ENCODE results near the gene CPXM2. TPM values are rescaled to one million over a fixed set of nuclear protein-coding genes. Genes with fewer than 3 reads are reported as not detected.

The CPXM2 gene
- total and polyA plus RNA-seq, 9 of the 15 experiments (the other 6 are each of a cell fraction or from before 2014, with no cell fraction given): not detected

DNA sequence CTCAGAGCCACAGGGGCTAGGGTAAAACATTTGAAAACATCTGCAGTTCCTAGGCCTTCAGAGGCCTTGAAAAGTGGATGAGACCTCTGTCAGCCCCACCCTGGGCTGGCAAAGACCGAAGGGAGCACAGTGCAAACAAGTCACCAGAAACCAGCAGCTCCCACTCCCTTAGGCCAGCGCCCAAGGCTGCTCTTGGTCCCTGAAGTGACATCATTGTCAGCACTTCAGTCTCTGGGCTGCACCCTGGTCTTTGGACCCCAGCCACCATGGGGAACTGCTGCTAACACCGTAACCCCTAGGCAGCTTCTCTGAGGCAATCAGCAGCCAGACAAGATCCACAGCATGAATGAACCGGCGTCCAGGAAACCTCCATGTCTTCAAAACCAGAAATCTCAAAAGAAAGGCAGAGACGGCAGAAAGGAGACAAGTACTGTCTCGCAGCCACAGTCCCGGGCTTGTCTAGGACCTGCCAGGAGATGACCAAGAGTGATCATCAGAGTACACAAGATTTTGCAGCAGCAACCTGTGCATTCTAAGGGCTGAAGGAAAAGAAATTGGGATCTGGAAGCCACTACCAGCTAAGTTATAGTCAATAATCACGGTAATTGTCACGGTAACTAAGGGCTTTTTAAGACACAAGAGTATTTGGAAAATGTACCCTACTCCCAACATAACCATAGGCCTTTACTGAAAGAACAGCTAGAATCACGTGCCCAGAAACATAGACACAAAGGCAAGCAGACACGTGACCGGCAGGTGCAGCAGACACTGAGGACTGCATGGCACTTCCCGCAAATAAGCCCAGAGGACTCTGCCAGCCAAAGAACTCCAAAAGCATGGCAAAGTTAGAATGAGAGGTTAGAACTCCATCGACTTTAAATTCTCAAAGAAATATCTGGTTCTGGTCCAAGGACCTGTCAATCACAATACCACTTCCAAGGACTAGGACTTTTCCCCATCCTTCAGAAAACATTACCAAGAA, 23.3 kb downstream of the CPXM2 start (continued):
- TF ChIP-seq BRCA1 (IDR thresholded peaks at IDR 0.05) (no peak), BRCA1 (CRISPR knock-in tag; IDR thresholded peaks at IDR 0.05) (no peak), GATA2 (CRISPR knock-in tag; IDR thresholded peaks at IDR 0.05) (no peak), ZNF324 (CRISPR knock-in tag; IDR thresholded peaks at IDR 0.05) (no peak), TAF1 (IDR thresholded peaks at IDR 0.05; ENCODE audit: control insufficient read depth, extremely low read depth, insufficient read depth, low read length, severe bottlenecking) (no peak), KAT7 (CRISPR knock-in tag; IDR thresholded peaks at IDR 0.05; ENCODE audit: borderline replicate concordance) (no peak), NR2F6 (CRISPR knock-in tag; IDR thresholded peaks at IDR 0.05) (no peak), ZNF57 (CRISPR knock-in tag; IDR thresholded peaks at IDR 0.05) (no peak)

- no peak for FAIRE-seq
- Histone ChIP-seq H3K79me2 (ENCODE audit: control insufficient read depth, insufficient read depth, low read length) (no peaks in the 10 kb centered on the region), H3K4me3 (no peak overlapping the region), H2AFZ (ENCODE audit: low read depth, low read length) (no peak overlapping the region), H3K27ac (ENCODE audit: extremely low read depth, low read depth, low read length) (no peak overlapping the region), H3K36me3 (ENCODE audit: control insufficient read depth, insufficient read depth, low read length) (no peaks in the 10 kb centered on the region), H3K9ac (ENCODE audit: insufficient read depth in 1 of 2, low read depth in 2 of 2, low read length in 2 of 2) (no peak overlapping the region), H3K27me3 (ENCODE audit: control insufficient read depth in 2 of 2, insufficient read depth in 2 of 2, low read length in 2 of 2) (peaks cover 0 to 14% of the 10 kb centered on the region in 2 experiments; a peak in 2 of 5 replicates), H3K9me1 (ENCODE audit: control insufficient read depth, insufficient read depth, low read length) (no peaks in the 10 kb centered on the region), H3K4me1 (replicated peaks in 1 of 2; ENCODE audit: control insufficient read depth in 2 of 2, insufficient read depth in 2 of 2, low read length in 2 of 2) (no peaks in the 10 kb centered on the region; a peak in 1 of 5 replicates), H3K4me2 (ENCODE audit: insufficient read depth, low read length) (no peak overlapping the region), H3K9me3 (replicated peaks; ENCODE audit: control insufficient read depth, insufficient read depth, low read depth, low read length) (no peaks in the 10 kb centered on the region), H4K20me1 (replicated peaks; ENCODE audit: control insufficient read depth, insufficient read depth, low read length) (no peaks in the 10 kb centered on the region)
- POLR2A ChIA-PET: no interaction called here
- CTCF ChIA-PET (ENCODE audit: low intra/inter-chr PET ratio): no interaction called here
- intact Hi-C loops (cut with micrococcal nuclease): no loop called here
- in situ Hi-C loops (cut with MboI): no loop called here
- ATAC-seq: no peak
- TF ChIP-seq MCM7 (IDR thresholded peaks at IDR 0.05) (no peak), KAT7 (CRISPR knock-in tag; IDR thresholded peaks at IDR 0.05; ENCODE audit: borderline replicate concordance) (no peak), CAMTA2 (CRISPR knock-in tag; conservative IDR thresholded peaks at IDR 0.05) (no peak), E2F1 (CRISPR knock-in tag; IDR thresholded peaks at IDR 0.05) (no peak), JUN (IDR thresholded peaks at IDR 0.05; ENCODE audit: borderline replicate concordance, low read depth, low read length) (no peak), JUN (CRISPR knock-in tag; IDR thresholded peaks at IDR 0.05; ENCODE audit: borderline replicate concordance) (no peak), HMG20A (CRISPR knock-in tag; conservative IDR thresholded peaks at IDR 0.05) (no peak)
- WGBS (ENCODE audit: insufficient coverage, low coverage, missing lambda C conversion rate): 7% methylated on average over 4 of the region's 6 CpGs
- no peak for DNase-seq (ENCODE audit: extremely low read depth in 1 of 4, low spot score in 3 of 4)
- no TSS peak for BruUV-seq (replicated peaks)
Measured at GRCh38 chr10:123865880-123866279, 25.7 kb downstream of the CPXM2 start.

All from K562 (cell line).